ENCODE data around the gene BAHD1.
A peak's percentile ranks its signal among the peaks of the same experiment; 100 is the strongest.

The BAHD1 gene

GRCh38 chr15:40440743-40441564, at the start of gene BAHD1:
Gene BAHD1 (plus strand): TSS chr15:40440953. CDS start chr15:40458465, 17,512 bp downstream.
- peak; percentile 75 for DNase-seq

DNA sequence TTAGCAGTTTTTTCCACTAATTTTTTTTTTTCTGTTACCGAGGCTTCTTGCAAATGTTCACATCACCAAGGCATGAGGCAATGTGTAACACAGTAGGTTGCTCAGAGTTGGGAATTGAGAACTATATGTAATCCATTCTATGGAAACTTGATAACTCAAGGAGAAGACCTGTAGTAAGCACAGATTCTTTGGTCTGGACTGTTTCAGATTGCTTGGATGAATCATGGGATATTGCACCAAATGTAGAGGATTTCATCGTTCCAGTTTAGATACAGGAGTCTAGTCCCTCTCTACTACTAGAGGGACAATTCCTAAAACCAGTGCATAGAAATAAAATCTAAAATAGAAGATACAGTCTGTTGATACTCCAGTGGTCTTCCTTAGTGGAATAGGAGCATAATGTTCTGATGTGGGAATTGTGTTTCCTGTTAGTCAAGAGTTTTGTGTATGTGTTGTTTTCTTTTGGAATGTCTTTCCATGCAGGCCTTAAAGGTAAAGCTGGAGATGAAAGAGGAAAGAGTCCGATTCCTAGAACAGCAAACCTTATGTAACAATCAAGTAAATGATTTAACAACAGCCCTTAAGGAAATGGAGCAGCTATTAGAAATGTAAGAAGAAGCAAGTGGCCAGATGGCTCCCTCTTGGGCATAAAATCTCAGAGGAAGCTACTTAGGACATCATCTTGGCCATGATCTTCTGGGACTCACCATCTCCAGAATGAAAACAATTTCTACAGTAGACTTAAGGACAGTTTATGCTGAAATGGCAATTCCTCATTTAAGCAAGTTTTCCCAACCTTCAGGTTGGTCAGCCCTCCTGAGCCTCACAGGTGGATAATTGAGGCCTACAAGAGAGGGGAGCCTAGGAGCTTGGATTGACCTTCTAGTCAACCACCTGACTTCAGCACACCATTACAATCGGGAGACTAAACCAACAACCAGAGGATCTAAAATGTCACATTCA, 47.5 kb upstream of the BAHD1 start:
- no peak for DNase-seq

GRCh38 chr15:40397688-40398412, 42.9 kb upstream of the BAHD1 start:
- no peak for DNase-seq

DNA sequence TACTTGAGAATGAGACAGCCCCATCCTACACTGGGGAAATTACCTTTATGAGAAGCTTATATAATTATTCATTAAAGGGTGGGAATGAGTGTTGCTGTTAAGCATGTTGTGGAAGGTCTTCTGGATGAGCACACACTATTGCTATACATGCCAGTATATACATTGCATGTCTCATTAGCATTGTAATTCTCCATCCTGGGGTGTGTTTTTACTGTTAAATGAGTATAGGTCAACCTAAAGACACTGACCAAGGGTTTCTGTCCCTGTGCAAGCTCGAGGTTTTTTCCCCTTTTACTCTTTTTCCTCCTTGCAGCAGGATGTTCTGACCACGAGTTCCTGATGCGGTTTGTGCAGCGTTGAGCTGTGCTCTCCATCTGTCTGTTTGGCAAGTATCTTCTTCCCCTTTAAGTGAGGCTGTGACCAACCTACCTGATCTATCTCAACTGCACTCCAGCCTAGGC, 42.3 kb upstream of the BAHD1 start:
- no peak for DNase-seq

DNA sequence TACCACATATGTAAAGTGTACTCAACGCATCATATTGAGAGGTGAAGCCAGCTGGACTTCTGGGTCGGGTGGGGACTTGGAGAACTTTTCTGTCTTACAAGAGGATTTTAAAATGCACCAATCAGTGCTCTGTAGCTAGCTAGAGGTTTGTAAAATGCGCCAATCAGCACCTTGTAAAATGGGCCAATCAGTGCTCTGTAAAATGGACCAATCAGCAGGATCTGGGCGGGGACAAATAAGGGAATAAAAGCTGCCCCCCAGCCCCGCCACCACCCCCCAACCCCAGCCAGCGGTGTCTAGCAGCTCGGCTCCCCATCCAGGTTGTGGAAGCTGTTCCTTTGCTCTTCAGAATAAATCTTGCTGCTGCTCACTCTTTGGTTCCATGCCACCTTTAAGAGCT, 41.4 kb upstream of the BAHD1 start:
- DNase-seq, result no peak

DNA sequence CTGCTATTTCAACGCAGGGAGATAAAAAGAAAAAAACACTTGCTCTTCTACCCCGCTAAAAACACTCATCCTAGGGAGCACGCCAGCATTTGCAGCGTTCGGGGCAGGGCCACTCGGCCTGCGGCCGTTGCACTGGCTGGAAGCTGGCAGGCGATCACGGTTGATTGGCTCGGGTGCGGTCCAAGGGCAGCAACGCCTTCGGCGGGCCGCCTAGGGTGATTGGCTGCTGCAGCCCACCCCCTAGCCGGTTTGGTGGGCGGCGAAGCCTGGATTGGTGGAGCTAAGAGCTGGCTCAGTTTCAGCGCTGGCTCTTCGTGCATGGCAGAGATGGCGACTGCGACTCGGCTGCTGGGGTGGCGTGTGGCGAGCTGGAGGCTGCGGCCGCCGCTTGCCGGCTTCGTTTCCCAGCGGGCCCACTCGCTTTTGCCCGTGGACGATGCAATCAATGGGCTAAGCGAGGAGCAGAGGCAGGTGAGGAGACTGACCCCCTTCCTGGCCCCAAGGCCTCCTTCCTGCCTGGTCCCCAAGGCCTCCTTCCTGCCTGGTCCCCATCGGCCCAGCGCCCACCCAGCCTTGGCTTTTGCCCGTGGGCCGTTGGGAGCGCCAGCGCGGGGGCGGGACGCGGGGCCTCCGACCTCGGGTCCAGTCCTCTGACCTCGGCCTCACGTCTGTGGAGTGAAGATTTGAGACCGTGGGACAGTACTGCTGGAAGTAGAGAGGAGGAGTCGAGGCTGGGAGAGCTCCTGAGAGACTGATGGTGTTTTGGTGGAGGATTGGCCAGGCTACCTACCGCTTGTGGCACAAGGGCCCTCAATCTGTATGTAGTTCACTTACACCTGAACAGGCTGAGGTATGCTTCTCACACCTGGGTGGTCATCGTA, 35.0 kb upstream of the BAHD1 start, which contains the start of gene IVD:
IVD (plus strand) TSS at position 295 of the 881 bp plus-strand sequence; CDS start at position 328, 33 bp downstream.
- DNase-seq, result peak; percentile 64

DNA sequence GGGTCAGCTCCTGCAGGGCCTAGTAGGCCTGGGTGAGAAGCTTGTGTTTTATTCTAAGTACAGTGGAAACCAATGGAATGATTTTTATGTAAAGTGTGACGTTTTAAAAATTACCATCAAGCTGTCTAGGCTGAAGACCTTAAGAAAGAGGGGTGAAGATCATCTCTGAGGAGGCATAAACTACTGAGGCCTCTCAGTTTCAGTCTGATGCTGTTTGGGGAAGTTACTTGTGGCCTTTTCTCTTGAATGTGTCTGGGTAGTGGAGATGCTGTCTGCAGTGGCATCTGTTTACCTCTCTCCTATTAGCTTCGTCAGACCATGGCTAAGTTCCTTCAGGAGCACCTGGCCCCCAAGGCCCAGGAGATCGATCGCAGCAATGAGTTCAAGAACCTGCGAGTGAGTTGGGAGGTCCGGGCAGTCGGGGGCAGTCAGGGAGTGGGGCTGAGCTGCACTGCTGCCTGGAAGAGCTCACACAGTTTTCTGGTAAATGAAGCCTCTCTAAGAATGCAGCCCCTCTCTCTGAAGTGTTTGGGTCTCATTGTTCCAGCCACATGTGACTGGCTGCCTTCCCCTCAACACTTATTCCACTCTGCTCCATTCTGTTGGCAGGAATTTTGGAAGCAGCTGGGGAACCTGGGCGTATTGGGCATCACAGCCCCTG, 33.3 kb upstream of the BAHD1 start:
- no peak for DNase-seq

- DNase-seq, result peak; percentile 11
Measured at GRCh38 chr15:40409366-40409765, 31.4 kb upstream of the BAHD1 start.

DNA sequence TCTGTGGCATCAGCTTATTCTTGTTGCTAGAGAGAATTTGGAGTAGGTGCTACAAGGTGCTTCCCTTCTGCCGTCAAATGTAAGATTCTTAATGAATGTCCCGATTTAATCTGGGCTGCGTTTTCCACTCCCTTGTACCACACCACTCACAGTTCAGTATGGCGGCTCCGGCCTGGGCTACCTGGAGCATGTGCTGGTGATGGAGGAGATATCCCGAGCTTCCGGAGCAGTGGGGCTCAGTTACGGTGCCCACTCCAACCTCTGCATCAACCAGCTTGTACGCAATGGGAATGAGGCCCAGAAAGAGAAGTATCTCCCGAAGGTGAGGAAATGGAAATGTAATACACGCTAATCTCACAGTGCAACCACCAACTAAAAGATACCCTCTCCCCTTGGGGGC, 30.3 kb upstream of the BAHD1 start:
- no peak for DNase-seq

- DNase-seq, result no peak
Measured at GRCh38 chr15:40412095-40412759, 28.5 kb upstream of the BAHD1 start.

- DNase-seq, result no peak
Measured at GRCh38 chr15:40413036-40413435, 27.7 kb upstream of the BAHD1 start.

DNA sequence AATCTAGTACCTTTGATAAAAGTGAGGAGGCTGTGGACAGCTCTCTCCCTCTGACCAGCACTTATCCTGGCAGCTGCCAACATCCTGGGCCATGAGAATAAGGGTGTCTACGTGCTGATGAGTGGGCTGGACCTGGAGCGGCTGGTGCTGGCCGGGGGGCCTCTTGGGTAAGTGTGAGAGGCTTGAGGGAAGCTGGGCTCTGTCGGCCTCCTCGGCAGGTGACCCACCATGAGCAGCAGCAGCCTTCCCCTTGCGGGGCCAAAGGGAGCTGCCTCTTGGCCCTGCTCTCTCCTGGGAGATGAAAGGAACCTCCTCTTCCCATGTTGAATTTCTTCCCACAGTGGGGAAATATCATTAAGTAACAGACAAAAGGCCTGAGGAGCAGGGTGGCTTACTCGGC, 25.9 kb upstream of the BAHD1 start:
- no peak for DNase-seq

GRCh38 chr15:40415226-40415625, 25.5 kb upstream of the BAHD1 start:
- DNase-seq, result no peak

- DNase-seq, result no peak
Measured at GRCh38 chr15:40416056-40416455, 24.7 kb upstream of the BAHD1 start.

GRCh38 chr15:40418126-40418525, 22.6 kb upstream of the BAHD1 start:
- no peak for DNase-seq

GRCh38 chr15:40420071-40420713, 20.6 kb upstream of the BAHD1 start:
- no peak for DNase-seq

- DNase-seq, result peak; percentile 54
Measured at GRCh38 chr15:40420793-40421192, 20.0 kb upstream of the BAHD1 start.

- no peak for DNase-seq
Measured at GRCh38 chr15:40421246-40422157, 19.3 kb upstream of the BAHD1 start.

Measured in DMS79 (cell line).